HL-60 (cell line): ENCODE measurements around the gene METTL9.

Source experiments
- TF ChIP-seq, protein P1 (sequence below): IDR thresholded peaks from 2 replicates; pipeline ENCODE4 v1.6.1; 2012; ENCODE audit warnings: low read depth; ENCODE audit not compliant: insufficient replicate concordance
- TF ChIP-seq, protein P2 (sequence below): IDR thresholded peaks from one replicate; pipeline ENCODE4 v1.5.1; 2011; ENCODE audit warnings: low read length, control low read depth, inconsistent platforms; ENCODE audit not compliant: insufficient read depth

DNA sequence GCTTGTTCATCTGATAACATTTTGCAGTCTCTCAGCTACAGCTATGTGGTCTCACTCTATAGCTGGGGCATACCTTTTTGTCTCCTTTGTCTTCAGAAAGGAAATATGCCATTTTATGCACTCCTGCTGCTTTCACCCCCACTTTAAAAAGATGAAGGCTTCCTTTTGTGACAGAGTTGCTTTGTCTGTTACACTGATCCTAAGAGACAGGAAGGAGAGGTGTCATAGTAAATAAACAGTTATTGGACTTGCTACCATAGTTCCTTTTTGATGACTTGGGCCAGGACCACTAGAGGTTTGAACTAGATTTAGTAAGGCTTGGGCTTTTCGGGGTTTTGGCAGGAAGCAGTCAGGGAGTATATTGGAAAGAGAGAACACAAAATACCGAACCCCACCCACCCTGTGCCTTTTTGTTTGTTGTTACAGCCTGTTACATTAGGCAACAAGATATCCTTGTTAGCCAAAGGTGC is 1.8 kb upstream of the METTL9 start:
- TF ChIP-seq, protein P1, sequence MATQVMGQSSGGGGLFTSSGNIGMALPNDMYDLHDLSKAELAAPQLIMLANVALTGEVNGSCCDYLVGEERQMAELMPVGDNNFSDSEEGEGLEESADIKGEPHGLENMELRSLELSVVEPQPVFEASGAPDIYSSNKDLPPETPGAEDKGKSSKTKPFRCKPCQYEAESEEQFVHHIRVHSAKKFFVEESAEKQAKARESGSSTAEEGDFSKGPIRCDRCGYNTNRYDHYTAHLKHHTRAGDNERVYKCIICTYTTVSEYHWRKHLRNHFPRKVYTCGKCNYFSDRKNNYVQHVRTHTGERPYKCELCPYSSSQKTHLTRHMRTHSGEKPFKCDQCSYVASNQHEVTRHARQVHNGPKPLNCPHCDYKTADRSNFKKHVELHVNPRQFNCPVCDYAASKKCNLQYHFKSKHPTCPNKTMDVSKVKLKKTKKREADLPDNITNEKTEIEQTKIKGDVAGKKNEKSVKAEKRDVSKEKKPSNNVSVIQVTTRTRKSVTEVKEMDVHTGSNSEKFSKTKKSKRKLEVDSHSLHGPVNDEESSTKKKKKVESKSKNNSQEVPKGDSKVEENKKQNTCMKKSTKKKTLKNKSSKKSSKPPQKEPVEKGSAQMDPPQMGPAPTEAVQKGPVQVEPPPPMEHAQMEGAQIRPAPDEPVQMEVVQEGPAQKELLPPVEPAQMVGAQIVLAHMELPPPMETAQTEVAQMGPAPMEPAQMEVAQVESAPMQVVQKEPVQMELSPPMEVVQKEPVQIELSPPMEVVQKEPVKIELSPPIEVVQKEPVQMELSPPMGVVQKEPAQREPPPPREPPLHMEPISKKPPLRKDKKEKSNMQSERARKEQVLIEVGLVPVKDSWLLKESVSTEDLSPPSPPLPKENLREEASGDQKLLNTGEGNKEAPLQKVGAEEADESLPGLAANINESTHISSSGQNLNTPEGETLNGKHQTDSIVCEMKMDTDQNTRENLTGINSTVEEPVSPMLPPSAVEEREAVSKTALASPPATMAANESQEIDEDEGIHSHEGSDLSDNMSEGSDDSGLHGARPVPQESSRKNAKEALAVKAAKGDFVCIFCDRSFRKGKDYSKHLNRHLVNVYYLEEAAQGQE: no peak
- TF ChIP-seq, protein P2, sequence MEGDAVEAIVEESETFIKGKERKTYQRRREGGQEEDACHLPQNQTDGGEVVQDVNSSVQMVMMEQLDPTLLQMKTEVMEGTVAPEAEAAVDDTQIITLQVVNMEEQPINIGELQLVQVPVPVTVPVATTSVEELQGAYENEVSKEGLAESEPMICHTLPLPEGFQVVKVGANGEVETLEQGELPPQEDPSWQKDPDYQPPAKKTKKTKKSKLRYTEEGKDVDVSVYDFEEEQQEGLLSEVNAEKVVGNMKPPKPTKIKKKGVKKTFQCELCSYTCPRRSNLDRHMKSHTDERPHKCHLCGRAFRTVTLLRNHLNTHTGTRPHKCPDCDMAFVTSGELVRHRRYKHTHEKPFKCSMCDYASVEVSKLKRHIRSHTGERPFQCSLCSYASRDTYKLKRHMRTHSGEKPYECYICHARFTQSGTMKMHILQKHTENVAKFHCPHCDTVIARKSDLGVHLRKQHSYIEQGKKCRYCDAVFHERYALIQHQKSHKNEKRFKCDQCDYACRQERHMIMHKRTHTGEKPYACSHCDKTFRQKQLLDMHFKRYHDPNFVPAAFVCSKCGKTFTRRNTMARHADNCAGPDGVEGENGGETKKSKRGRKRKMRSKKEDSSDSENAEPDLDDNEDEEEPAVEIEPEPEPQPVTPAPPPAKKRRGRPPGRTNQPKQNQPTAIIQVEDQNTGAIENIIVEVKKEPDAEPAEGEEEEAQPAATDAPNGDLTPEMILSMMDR: no peak
